TTC549 (cell line): Measurements from ENCODE around the gene ACAD10.

ENCODE experiments used
- FAIRE-seq: peaks from 2 replicates; lab custom pipeline; 2012; peaks lifted over from hg19 to GRCh38; lab: Jason Lieb, UNC

The ACAD10 gene

DNA sequence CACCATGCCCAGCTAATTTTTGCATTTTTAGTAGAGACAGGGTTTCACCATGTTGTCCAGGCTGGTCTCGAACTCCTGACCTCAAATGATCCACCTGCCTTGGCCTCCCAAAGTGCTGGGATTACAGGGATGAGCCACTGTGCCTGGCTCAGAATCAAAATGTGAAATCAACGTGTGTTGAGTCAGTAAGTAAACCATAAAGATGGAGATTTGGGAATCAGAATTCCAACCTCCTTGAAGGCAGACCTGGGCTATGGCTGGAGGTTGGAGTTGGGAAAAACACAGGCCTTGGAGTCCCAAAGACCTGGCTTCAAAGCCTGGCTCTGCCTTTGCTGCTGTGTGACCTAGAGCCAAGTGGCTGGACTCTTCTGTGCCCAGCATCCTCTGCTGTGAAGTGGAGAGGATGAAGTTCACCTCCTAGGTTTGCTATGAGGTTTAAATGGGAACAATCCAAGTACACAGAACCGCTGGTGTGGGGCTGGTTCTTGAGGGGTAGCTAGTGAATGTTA is 91.0 kb downstream of the ACAD10 start:
- FAIRE-seq = no peak

DNA sequence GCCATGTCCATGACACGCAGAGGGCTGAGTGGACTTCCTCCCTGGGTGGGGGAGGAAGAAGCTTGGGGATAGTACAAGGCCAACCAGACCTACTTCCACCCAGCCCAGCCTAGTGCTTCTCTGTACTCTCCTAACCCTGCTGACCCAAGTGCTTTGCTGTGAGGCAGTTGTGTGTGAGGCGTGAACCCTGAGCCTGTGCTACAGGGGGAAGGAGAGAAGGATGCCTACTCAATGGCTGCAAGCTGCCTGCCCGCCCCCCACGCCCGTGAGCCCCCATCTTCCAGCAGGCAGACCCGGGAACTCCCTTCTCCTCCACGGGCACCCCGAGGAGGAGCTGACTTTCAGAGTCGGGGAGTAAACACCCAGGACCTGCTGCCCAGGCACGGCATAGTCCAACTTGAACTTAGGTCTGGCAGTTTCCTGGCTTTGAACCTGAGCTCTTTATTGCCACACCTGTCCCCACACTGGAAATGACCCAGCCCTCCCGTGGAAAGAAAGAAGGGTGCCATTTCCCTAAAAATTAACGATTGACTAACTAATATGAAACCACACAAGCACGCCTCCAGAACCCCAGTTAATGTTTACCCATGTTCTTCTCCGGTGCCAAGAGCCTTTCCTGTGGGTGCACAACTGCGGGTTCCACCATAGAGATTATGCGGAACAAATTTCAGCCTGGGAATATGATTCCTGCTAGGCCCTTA is 91.6 kb downstream of the ACAD10 start:
- FAIRE-seq = no peak

GRCh38 chr12:111780166-111780565 is 94.3 kb downstream of the ACAD10 start:
- no peak for FAIRE-seq

DNA sequence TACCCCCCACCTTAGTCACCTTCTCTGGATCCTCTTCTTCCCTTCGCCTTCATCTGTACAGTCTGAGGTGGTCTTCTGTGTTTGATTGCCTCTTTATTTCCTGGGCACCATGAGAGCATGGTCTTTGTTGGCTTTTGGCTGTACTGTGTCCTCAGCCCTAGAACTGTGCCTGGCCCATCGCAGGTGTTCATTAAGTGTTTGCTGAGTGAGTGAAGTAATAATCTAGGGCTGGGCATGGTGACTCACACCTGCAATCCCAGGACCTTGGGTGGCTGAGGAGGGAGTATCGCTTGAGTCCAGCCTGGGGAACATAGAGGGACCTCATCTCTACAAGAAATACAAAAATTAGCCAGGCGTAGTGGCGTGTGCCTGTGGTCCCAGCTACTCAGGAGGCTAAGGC is 94.8 kb downstream of the ACAD10 start:
- no peak for FAIRE-seq

- no peak for FAIRE-seq
Observed at GRCh38 chr12:111781085-111781658, 95.3 kb downstream of the ACAD10 start.

GRCh38 chr12:111783046-111783445 is 97.2 kb downstream of the ACAD10 start:
- FAIRE-seq = no peak

GRCh38 chr12:111784953-111785352 is 99.1 kb downstream of the ACAD10 start:
- FAIRE-seq = no peak

DNA sequence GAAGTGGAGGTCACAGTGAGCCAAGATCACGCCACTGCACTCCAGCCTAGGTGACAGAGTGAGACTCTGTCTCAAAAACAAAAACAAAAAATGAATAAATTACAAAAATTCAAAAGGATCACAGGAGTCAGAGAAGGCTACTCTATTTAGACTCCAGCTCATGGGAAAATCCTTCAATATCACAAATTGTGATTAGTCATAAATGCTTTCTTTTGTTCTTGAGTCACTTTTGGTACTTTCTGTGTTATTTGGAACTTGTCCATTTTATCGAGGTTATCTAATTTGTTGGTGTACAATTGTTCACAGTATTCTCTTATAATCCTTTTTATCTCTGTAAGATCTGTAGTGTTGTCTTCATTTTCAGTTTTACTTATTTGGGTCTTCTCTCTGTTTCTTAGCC is 99.8 kb downstream of the ACAD10 start:
- no peak for FAIRE-seq

GRCh38 chr12:111788178-111788654 is 102.4 kb downstream of the ACAD10 start:
- FAIRE-seq = no peak

DNA sequence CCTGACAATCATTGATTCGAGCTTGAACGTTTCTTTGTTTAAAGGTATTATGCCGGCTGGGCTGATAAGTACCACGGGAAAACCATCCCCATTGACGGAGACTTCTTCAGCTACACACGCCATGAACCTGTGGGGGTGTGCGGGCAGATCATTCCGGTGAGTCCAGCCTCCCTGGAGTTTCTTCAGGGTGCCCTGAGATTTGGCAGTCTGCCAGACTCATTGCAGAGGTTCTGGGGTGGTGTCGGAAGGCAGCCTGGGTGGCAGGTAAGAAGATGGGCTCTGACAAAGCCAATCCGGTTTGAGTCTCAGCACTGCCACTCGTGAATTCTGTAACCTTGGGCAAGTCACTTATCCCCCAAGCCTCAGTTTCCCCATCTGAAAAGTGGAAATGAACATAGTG is 103.9 kb downstream of the ACAD10 start:
- no peak for FAIRE-seq

GRCh38 chr12:111791507-111791906 is 105.7 kb downstream of the ACAD10 start:
- FAIRE-seq = no peak

DNA sequence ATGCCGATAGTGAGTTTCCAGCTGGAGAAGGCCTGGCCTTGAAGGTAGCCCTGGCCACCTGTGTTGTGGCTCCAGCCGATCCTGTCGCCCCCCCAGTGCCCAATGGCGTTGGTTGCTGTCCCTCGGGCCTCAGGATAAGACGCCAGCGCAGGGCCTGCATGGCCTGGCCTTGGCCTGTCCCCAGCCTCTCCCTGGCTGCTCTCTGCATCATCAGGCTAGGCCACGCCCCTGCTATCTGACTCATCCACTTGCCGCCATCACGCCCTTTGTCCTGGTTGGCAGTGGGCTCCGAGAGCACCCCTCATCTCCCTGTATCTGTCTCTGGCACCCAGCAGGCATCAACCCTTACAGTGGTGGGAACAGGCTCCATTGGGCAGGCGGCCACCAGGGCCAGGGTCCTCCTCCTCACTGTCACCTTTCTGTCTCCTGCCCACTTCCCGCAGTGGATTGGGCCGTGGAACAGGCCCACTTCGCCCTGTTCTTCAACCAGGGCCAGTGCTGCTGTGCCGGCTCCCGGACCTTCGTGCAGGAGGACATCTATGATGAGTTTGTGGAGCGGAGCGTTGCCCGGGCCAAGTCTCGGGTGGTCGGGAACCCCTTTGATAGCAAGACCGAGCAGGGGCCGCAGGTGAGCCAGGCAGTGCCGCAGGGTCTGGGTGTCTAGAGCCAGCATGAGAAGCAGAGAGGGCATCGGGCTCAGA is 106.5 kb downstream of the ACAD10 start:
- FAIRE-seq = no peak

GRCh38 chr12:111792856-111793235 is 107.0 kb downstream of the ACAD10 start:
- no peak for FAIRE-seq

DNA sequence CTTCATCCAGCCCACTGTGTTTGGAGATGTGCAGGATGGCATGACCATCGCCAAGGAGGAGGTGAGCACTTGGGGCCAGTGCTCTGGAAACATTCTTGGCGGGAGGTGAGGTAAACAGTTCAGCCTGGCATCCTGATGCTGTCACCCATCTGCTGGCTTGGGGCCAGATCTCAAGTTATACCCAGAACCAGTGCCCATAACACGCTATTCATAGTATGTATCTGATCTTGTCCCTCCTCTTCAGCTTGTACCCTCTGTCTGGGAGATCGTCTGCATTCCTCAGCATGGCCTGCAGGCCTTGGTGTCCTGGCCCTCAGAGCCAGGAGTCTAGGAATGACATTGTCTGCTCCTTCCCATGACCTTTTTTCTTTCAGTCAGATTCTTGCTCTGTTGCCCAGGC is 112.3 kb downstream of the ACAD10 start:
- no peak for FAIRE-seq

GRCh38 chr12:111799758-111800157 is 113.9 kb downstream of the ACAD10 start:
- FAIRE-seq = no peak

GRCh38 chr12:111803038-111803626 is 117.3 kb downstream of the ACAD10 start:
- FAIRE-seq = no peak

DNA sequence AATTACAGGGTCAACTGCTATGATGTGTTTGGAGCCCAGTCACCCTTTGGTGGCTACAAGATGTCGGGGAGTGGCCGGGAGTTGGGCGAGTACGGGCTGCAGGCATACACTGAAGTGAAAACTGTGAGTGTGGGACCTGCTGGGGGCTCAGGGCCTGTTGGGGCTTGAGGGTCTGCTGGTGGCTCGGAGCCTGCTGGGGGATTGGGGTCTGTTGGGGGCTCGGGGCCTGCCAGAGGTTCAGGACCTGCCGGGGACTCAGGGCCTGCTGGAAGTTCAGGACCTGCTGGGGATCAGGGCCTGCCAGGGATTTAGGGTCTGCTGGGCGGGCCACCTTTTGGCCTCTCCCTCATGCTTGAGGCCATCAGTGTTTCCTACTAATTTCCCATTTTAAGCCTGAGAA is 118.0 kb downstream of the ACAD10 start:
- FAIRE-seq = no peak

- no peak for FAIRE-seq
Observed at GRCh38 chr12:111806304-111806703, 120.5 kb downstream of the ACAD10 start.
